Panc1 (cell line): ENCODE results near the gene ULBP3.

Source experiments
- CTCF ChIP-seq: fragments of 450-650 bp; IDR thresholded peaks from 2 replicates; pipeline ENCODE4 v1.5.1; 2017; ENCODE audit warnings: mild to moderate bottlenecking
- POLR2AphosphoS5 ChIP-seq: IDR thresholded peaks from 2 replicates; pipeline ENCODE4 v1.6.1; 2012; ENCODE audit warnings: mild to moderate bottlenecking, low read depth, low read length, moderate library complexity
- REST ChIP-seq, 2 experiments: IDR thresholded peaks; 2 replicates each; pipeline ENCODE4 v1.6.1; 2011 to 2012; ENCODE audit warnings: low read depth in 2 of 2, control low read depth in 1 of 2, low read length in 1 of 2, mild to moderate bottlenecking in 1 of 2, moderate library complexity in 1 of 2; ENCODE audit not compliant: insufficient read depth in 1 of 2
- SIN3A ChIP-seq: IDR thresholded peaks from 2 replicates; pipeline ENCODE4 v1.6.1; 2012; ENCODE audit warnings: low read depth, mild to moderate bottlenecking, low read length, moderate library complexity, borderline replicate concordance; ENCODE audit not compliant: insufficient read depth

- TF ChIP-seq CTCF = no peak
- TF ChIP-seq POLR2AphosphoS5 = no peak
- no peak for TF ChIP-seq REST (IDR thresholded peaks at IDR 0.05; ENCODE audit: insufficient read depth in 1 of 2, low read depth in 2 of 2, low read length in 1 of 2)
- no peak for TF ChIP-seq SIN3A
These were observed 15.5 kb upstream of the ULBP3 start for GRCh38 chr6:150084426-150084825.
